GM08714 (cell line): ENCODE results near the gene THBD.

Experiments used
- H3K4me3 ChIP-seq: fragments of 200-500 bp; sonication (Bioruptor generic); 2 replicates; pipeline ENCODE4 v1.5.1; 2014; ENCODE audit warnings: mild to moderate bottlenecking, low read length, inconsistent platforms
- ZNF274 ChIP-seq: IDR thresholded peaks from 2 replicates; pipeline ENCODE4 v1.6.1; 2012; ENCODE audit warnings: mild to moderate bottlenecking, low read depth, low read length

THBD gene

DNA sequence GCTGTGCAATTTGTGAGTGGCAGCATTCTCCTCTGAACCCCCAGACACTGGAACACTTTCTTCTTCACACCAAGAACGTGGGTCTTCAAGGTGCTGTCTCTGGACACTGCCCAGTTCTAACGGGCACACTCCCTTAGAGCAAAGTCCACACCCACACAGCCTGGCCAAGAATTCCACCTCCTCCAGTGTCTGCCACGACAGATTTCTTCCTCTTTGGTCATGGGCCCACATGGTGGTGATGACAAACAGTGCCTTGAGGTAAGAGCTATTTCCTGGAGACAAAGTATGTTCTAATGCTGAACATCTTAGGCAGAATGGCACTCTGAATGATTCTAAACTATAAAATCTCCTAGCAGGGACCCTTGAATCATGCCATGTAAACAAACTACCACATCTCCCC is 39.8 kb downstream of the THBD start:
- no peak for TF ChIP-seq ZNF274
- H3K4me3 ChIP-seq: no peak overlapping the region

DNA sequence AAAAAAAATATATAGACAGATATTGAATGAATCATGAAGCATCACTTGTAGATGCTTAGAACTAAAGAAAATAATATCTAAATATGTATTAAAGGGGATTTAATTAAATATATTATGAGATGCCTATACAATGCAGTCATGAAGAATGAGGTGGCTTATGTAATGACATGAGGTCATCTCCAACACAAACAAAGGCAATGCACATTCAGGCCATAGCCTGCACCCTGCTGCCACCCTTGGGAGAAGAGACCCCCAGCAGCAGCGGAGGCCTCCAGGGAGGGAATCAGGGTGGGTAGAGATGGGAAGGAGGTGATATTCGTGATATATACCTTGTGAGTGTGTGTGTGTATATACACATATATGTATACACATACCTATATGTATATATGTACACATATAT is 40.8 kb downstream of the THBD start:
- H3K4me3 ChIP-seq: no peak overlapping the region
- no peak for TF ChIP-seq ZNF274

DNA sequence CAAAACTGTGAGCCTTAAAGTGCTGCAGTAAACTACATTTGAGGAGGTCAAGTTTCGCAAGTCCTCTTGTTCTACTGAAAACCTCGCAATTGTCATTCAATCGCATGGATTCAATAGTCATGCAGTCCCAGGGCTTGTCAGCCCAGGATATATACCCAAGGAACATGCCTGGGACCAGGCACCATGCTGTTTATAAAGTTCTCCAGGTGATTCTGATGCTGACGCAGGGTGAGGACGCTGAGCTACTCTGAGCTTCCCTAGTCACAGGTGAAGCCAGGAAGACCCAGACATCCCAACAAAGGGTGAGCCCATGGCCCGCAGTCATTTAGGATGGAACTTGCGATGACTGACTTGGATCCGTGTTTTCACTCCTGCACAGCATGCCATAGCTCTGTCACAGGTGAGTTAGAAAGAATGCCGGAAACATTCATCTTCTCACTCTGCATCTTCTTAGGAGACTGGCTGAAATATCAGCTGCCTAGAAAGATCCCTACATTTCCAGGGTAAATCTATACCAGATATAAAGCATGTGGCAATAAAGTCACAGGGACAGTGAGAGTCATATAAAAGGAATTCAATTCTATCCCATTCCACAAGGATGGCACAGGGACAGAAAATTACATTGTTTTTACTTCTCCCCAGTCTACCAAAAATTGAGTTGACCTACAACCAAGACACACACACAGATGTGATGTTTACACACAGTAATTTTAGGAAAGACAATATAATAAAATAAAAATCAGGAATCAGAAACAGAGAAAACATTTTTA is 41.4 kb downstream of the THBD start:
- H3K4me3 ChIP-seq: no peak overlapping the region
- TF ChIP-seq ZNF274: no peak

DNA sequence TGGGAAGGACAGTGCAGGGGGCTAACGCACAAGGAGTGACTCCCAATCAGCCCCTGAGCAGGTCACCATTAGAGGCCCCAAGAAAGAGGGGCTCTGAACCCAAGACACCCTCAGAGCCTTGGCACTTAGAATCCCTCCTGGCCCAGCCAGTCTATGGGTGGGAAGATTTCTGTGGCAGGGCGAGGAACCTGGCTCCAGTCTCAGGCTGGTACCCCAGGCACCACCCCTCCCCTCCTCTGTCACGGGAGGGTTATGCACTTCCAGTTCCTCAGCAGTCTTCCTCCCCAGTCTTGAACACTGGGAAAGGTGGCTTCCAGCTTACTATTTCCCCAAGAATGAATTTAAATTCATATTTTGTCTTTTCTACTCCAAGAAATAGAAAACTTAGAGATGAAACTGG is 42.0 kb downstream of the THBD start:
- no peak for TF ChIP-seq ZNF274

DNA sequence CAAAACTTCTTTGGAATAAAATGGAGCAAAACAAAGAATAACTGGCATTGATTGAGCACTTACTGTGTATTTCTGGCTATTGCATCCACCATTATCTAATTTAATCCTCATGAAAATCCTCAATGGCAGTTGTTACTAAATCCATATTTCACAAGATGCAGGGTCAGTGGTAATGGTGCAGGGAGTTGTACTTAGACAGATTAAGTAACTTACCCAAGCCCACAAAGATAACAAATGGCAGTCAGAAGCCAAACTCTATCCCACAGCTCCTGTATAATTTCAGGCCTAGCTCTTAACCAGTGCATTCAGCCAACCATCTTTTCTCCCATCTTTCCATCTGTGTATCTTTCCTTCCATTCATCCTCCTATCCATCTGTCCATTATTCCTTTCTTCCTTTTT is 43.7 kb downstream of the THBD start:
- no peak for TF ChIP-seq ZNF274
- H3K4me3 ChIP-seq: no peak overlapping the region

More for the DNA sequence above, 42.0 kb downstream of the THBD start:
- no peak overlapping the region for H3K4me3 ChIP-seq

DNA sequence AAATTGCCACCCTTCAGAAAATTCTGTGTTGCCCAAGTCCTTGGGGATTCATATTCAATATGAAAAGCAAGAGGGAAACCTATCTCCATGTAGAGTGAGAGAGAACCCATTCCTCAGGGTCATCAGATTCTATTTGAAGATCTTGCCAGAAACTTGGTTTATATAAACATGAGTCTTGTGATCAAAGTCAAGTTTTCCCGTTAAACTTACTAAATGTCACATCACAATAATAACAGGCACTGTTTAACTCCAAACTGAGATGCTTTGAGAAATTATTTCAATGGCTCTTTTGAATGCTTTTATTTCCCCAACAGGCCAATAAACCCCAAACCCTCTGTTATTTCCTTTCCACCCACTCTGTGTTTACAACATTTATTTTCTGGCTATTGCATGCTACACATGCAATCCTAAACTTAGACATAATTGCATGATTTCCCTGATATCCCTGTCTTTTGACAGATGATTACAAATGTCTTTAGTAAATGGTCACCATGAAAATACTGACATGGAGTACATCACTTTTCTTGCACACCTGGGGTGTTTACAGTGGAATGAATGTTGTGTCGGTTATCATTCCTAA is 45.5 kb downstream of the THBD start:
- no peak overlapping the region for H3K4me3 ChIP-seq
- no peak for TF ChIP-seq ZNF274

DNA sequence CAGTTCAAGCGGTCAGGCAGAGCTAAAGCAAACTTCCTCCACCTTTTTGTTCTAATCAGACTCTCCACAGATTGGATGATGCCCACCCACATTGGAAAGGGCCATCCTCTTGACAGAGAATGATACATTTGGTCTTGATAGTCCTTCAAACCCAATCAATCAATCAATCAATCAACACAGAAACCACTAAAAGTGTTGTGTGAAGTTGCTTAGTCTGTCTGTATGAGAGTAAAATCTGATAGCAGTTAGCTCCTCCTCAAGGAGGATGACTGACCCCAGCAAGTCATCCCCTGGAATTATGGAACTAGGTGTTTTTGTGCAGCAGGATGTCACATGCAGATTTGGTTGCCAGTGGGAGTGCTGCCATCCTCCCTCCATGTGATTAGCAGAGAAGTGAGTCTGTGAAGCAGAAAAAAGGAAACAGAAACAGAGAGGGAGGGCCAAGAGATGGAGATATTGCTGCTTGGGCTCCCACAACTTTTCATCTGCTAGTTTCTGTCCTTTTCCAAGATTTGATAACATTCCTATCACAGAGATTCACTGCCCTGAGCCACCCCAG is 46.3 kb downstream of the THBD start:
- TF ChIP-seq ZNF274: no peak
- no peak overlapping the region for H3K4me3 ChIP-seq

DNA sequence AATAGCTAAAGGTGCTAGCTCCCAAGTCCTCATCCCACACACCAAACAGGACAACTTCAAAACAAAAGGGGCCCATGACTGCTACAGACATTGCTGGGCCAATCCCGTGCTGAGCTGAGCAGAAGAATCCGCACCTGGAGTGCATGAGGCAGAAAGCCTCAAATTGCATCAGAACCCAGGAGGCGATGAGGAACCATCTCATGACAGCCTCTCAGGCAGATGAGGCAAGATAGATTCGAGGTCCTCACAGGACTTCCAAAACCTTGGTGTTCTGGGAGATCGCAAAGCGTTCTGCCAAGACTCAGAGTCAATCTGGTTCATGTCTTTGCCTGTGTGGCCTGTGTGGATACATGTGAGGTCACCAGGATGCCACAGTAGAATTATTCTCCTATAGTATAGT is 47.2 kb downstream of the THBD start:
- TF ChIP-seq ZNF274: no peak

DNA sequence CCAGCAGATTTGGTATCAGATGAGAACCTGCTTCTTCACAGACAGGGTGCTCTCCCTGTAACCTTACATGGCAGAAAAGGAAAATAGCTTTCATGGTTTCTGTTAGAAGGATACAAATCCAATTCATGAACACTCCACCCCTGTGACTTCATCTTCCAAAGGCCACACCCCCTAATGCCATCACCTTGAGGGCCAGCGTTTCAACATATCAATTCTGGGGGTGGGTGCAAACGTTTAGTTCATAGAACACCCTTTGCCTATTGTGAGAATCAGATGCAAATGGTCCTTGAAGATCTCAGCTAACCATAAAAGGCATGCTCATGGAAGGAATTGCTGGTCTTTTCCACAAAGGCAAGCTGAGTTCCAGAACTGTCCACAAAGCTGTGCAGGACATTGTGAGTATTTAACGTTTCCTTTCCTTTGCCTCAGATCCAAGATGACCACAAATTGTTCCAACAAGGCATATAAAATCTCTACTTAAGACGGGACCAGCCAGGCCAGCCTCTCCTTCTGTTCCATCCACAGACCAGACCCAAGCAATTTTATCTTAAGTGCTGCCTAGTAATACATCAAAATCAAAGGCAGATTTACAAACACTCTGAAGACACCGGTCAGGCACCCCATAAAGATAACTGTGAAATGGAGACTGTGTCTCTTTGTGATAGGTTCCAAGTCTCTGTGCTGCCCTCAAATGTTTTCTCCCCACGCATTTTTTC is 49.1 kb downstream of the THBD start:
- H3K4me3 ChIP-seq: no peak overlapping the region
- no peak for TF ChIP-seq ZNF274

More for the DNA sequence above, 47.2 kb downstream of the THBD start:
- no peak overlapping the region for H3K4me3 ChIP-seq

DNA sequence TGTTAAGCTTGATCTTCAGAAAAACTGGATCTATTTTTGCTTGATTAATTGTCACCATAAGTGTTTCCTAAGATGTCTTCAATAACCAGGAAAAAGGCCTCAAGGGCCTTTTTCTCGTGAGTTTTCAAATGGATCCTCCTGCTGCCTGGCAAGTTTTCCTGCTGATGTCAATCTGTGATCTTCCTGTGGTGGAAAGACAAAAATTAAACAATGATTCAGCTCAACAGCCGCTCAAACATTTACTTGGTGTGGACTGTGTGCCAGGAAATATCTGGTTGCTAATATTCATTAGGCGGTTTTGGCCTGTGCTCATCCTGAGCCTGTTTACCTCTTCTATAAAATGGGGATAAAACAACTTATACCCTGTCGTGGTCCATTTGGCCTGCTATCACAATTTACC is 49.7 kb downstream of the THBD start:
- no peak for TF ChIP-seq ZNF274
- H3K4me3 ChIP-seq: no peak overlapping the region

DNA sequence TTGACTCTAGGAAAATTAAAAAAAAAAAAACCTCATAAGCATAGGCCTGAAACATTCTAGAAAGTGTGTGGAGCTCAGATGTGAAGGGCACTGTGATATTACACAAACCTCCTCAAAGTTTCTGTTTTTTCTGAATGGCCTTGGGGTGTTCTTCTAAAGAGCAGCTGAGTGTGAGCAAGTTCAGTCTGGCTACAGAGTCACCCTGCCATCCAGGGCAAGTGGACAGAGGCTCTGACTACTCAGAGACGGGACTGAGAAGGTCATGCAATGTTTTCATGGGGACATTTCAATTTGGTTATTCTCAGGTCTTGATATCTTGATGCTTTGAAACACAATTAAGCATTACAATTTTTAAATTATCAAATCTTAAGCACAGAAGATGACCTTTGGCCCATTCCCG is 51.0 kb downstream of the THBD start:
- no peak overlapping the region for H3K4me3 ChIP-seq
- no peak for TF ChIP-seq ZNF274

DNA sequence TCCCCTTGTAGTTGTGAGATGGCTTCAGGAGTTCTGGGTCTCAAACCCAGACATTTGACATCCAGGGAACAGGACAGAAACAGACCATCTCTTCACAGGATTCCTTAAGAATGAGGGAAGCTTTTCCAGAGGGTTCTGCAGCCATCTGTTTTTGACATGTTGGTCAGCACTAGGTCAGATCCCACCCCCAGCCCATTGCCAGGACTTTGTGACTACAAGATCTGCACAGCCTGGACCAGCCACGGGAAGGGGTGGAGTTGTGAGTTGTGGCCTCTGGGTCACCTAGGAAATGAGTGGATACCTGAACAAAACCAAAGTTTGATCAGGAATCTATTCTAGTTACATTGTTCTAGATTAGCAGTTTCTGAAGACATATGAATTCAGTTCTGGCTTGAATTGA is 53.5 kb downstream of the THBD start:
- H3K4me3 ChIP-seq: no peak overlapping the region
- no peak for TF ChIP-seq ZNF274
